ENCODE measurements around the gene TFEB.

- TF ChIP-seq, protein P1, sequence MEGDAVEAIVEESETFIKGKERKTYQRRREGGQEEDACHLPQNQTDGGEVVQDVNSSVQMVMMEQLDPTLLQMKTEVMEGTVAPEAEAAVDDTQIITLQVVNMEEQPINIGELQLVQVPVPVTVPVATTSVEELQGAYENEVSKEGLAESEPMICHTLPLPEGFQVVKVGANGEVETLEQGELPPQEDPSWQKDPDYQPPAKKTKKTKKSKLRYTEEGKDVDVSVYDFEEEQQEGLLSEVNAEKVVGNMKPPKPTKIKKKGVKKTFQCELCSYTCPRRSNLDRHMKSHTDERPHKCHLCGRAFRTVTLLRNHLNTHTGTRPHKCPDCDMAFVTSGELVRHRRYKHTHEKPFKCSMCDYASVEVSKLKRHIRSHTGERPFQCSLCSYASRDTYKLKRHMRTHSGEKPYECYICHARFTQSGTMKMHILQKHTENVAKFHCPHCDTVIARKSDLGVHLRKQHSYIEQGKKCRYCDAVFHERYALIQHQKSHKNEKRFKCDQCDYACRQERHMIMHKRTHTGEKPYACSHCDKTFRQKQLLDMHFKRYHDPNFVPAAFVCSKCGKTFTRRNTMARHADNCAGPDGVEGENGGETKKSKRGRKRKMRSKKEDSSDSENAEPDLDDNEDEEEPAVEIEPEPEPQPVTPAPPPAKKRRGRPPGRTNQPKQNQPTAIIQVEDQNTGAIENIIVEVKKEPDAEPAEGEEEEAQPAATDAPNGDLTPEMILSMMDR (IDR thresholded peaks at IDR 0.05), result no peak
- no peak for TF ChIP-seq POLR2A (IDR thresholded peaks at IDR 0.05)
These were observed 12.7 kb upstream of the TFEB start for GRCh38 chr6:41748102-41748477.

Measured in thyroid gland (tissue), 4 donors.